ENCODE data around the gene TRIL.

The TRIL gene

DNA sequence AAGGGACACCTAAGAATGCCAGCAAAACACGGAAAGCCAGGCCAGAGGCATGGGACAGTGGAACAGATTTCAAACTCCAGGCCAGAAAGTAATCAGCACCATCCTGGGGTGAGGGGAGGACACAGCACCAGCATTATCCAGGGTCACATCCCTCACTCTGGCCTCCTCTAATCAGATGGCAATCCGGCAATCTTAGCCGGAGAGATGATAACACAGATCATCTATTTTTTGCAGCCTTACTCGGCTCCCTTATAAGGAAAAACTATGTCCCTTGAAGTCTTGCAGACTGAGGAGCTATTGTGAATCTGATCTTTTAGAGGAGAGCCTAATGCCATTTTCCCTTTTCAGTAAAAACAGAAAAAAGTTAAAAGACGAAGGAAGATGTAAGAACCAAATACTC, 16.5 kb downstream of the TRIL start:
- in situ Hi-C loops (cut with HindIII; ENCODE audit: low sequenced_read_pairs), result no loop called here

DNA sequence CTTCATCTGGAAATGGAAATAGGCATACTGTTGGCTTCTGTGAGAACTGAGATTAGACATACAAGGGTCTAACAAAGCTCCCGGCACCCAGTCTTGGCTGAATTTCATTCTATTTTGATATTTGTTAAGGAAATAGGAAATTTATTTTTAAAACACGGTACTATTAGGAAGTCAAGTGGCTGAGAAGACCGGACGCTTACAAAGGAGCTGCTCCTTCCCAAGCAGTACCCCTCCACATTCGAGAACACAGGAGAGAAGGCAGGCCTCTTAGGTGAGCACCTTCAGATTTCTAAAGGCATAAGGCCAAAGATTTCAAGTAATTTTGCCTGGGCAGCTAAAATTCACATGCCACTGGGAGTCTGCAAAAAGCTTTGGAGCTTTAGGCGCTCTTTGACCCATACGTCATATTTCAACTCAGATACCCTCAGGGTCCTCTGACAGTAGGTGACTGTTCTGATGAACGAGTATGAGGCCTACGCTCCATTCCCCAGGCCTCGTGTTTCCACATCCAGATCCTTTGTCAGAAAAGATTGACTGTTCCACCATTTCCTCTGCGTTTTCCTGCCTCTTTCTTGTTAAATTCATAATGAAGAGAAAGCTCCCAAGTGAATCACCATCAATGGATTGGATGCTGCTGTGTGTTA, 17.3 kb downstream of the TRIL start:
- in situ Hi-C loops (cut with HindIII; ENCODE audit: low sequenced_read_pairs), result no loop called here

DNA sequence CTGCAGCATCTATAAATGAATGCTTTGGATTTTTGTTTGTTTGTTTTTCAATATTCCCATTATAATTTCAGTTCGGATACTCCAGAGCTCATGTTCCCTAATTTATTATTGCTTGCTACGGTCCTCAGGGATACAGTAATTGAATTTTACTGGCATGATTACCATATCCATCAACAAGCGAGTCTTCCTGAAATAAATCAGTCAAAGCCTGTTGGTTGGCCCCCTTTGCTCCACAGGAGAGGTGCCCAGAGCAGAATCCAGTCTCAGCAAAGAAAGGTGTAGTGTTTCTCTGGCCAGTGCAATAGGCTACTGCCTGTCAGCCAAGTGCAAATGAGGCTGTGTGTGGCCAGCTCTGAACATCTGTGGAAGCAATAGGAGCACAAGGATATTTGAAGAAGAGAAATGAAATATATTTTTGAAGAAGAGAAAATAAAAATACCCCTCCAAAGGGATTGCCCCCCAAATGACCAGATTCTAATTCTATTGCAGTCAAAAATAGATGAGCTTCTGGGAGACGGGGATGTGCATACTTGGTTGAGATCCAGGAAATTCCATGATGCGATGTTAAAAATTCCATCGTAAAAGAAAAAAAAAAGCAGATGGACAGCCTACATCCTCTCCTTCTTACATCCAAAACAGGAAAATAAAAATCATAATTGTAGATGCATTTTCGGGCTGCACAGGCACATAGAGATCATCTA, 18.1 kb downstream of the TRIL start:
- in situ Hi-C loops (cut with HindIII; ENCODE audit: low sequenced_read_pairs), result no loop called here

DNA sequence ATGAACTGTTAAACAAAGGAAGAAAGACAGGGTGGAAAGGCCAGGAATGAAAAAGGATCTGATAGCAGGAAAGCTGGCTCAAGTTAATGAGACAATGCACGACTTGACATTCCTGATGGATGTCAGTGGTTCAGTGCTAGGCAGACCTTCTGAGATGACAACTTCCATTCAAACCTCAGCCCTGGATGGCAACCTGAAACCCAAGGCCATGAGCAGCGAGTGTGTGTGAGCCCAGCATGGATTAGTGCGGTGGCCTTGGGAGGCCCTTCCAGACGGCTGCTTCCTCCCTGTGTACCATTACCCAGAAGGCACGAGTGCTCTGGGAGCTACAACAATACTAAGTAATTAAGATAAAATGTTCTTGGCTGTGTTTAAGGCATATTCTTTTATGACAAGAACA, 18.8 kb downstream of the TRIL start:
- in situ Hi-C loops (cut with HindIII; ENCODE audit: low sequenced_read_pairs), result no loop called here

DNA sequence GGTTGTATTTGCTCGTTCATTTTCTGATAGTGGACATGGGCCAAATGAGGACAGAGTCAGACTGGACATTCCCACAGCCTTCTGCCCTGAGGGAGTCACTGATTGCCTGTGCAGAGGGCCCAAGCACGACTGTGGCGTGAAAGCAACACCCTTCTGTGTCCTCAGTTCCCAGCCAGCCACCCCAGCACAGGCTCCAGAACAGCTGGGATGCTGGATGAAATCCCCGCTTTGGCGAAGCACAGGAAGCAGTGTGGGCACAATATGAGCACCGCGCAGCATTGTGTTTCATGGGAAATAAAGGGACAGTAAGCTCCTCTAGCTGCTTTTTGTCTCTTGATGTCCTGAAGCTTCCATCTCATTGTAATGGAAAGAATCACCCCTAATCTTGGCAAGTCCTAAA, 20.5 kb downstream of the TRIL start:
- in situ Hi-C loops (cut with HindIII; ENCODE audit: low sequenced_read_pairs), result no loop called here

DNA sequence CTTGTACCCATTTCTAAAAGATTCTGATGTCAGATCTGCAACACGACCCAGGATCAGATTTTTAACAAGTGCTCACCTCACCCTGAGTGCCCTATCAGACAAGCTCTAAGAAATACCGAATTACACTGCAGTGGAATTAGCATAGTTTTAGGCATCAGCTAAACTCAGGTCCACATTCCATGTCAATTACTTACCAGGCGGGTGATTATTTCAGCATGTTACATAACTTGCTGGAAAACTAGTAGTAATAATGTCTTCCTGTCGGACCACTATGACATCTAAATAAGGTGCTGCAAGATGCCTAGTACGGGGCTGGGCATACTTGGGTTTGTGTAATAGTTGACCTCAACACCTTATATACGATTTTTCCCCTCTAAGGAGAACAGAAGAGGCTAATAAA, 21.0 kb downstream of the TRIL start:
- in situ Hi-C loops (cut with HindIII; ENCODE audit: low sequenced_read_pairs), result no loop called here

DNA sequence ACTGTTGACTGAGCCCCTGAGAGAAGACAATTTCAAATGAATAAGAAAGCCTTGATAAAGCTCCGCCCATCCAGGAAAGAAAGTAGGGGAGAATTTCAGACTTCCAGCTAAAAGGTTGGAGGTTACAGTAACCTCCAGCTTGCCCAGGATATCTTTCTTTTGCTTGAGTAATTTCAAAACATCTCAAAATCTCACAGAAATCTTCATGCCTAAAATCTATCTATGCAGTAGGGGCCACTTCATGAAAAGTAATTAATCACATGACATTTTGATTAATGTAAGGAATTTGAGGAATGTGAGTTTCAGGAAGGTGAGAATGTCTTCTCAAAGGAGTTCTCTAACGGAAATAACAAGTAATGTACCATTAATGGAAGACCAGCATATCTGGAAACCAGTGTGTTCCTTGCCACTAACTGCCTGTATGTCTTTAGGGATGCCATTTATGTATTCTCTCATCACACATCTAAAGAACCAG, 24.2 kb downstream of the TRIL start:
- in situ Hi-C loops (cut with HindIII; ENCODE audit: low sequenced_read_pairs), result no loop called here

DNA sequence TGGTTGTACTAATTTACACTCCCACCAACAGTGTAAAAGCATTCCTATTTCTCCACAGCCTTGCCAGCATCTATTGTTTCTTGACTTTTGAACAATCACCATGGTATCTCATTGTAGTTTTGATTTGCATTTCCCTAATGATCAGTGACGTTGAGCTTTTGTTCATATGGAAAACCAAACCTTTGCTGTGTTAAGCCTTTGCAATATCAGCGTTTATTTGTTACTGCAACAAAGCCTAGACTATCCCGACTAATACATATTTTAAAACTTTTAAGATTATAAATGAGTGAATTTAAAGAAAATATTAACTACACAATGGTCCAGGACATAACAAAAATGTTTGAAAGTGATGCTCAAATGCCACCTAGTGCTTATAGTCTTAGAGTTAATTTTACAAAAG, 26.6 kb downstream of the TRIL start:
- in situ Hi-C loops (cut with HindIII; ENCODE audit: low sequenced_read_pairs), result no loop called here

DNA sequence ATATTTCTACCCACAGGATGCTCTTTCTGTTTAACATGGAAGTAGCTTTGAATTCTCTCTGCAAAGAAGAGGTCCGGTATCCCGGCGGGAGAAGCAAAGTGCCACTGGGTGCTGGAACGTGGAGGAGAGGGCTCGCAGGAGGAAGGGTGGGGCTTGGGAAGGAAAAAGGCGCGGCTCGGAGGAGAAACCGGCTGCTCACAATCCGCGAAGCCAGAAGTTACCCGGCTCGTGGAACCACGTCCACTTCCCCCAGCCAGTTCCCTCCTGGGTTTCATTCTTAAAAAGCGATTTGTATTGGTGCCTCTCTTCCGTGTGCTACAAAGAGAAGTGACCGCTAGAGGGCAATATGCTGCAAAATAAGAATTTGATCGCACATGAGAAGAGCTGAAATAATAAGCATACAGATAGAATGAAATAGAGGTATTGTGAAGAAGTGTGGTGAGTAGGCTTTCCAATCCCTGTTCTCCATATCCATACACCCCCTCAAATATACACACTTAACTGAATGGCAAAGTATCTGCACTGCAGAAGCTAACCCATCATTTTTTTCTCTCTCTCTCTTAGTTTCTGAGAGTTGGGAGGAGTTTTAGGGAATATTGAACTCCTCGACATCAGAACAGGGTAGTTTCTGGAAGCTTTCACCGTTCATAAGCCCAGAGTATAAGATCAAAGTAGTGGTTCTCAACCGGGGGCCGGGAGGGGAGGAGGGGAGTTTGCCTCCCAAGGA, 31.1 kb downstream of the TRIL start:
- in situ Hi-C loops (cut with HindIII; ENCODE audit: low sequenced_read_pairs), result no loop called here

DNA sequence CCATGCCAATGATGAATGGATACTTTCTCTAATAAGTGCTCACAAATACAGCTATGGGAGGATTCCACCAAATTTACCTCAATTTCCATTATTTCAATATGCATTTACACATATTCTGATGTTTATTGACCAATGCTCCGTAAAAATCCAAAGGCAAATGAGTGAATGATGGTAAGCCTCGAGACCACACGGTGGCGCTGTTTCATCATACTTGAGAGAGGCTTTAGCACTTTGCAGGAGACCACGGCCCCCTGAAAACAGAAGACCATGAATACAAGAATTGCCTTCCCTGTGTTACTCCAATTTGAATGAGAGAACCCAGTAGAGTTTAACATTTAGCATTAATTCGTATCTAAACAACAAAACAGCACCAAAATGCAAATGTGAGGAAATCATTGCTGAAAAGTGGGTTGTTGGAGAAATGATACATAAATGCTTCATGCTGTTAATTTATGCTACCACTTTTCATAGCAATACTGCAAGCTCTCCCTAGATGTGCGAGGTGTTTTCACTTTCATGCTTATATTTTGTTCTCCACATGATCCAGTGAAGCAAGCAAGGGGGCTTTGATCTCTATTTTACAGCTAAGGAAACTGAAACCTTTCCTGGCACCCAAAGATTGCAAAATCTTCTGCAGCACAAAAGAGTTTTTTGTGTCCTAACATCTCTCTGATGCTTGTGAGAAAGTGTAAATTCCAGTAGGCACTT, 35.4 kb downstream of the TRIL start:
- in situ Hi-C loops (cut with HindIII; ENCODE audit: low sequenced_read_pairs), result loop anchor here (5.0 kb wide), 1 partner anchor 490 kb away; no protein-coding TSS in a partner anchor

DNA sequence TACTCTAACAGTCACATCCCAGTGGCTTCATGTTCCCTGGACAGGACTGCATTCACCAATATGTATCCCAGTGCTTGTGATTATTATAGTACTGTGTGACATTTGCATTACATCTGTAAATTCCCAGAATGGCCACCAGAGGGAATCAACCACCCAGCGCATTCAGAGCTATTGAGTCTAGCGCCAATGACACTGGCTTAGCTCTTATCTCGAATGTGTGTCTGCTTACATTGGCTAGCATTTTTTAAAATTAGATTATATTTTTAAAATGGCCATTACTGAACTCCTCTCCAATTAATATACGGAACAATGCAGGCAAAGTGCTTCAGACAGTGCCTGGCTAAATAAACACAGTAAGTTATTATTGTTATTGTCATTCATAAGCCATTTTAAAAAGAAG, 36.3 kb downstream of the TRIL start:
- in situ Hi-C loops (cut with HindIII; ENCODE audit: low sequenced_read_pairs), result loop anchor here (5.0 kb wide), 1 partner anchor 490 kb away; no protein-coding TSS in a partner anchor

DNA sequence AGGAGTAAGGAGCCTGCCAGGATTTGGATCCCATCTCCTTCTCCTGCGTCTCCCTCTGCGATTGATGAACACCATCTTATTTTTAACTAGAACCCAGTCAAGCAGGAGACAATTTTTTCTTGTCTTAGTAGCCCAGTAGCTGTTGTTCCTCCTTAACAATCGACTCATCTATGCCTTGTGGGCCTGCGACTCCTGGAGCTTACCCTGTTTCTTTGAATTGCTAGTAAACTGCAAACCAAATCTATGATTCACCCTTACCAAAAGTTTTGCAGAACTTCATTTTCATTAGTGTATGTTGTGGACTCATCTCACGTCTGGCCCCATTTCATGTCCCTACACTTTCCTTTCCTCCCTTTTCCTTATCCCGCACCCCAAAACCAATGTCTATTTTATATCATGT, 37.7 kb downstream of the TRIL start:
- in situ Hi-C loops (cut with HindIII; ENCODE audit: low sequenced_read_pairs), result loop anchor here (5.0 kb wide), 1 partner anchor 492 kb away; no protein-coding TSS in a partner anchor

DNA sequence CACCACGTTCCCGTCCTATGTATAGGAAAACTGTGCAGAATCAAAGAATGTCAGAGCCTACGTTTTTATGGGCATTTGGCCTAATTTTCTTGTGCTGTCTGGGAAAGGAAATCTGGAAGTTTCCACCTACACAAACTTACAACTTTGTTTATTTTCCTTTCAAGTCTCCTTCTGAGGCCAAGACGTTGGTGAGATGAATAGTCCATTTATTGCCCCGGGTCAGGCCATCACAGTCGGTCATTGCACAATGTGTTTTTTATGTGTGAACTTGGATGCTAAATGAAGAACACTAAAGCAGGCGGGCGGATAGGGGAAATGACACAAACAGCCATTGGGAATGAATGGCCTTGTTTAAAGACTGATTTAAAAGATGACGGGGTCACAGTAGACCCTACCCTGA, 38.6 kb downstream of the TRIL start:
- in situ Hi-C loops (cut with HindIII; ENCODE audit: low sequenced_read_pairs), result no loop called here

DNA sequence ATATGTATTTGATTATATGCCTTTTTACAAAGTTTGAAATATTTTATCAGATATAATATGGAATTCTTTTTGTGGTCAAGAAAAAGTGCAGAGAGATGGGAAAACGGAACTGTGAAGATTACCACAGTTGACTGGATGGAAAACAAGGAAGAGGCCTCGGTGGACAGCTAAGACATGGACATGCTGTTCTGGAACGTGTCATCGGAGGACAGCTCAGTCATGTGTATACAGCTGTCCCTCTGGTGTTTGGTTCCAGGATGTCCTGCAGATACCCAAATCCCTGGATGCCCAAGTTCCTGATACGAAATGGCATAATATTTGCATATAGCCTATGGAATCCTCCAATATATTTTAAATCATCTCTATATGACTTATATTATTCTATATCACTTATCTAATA, 49.4 kb downstream of the TRIL start:
- in situ Hi-C loops (cut with HindIII; ENCODE audit: low sequenced_read_pairs), result no loop called here

DNA sequence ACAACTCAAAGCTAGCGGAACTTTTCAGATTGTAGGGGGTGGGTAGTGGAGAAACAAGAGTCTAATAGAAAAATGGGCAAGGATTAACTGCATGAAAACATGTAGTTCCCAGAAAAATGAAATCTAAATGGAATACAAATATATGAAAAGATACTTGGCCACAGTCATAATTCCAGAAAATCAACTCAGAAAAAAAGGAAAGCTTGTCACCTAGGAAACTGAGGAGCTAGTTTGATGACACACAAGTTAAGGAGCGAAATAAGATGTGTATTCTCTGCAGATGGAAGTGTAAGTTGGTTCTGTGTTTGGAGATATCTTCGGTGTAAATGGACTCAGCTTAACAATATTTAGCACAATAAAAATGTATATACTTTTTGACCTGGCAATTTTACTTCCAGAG, 52.7 kb downstream of the TRIL start:
- in situ Hi-C loops (cut with HindIII; ENCODE audit: low sequenced_read_pairs), result no loop called here

DNA sequence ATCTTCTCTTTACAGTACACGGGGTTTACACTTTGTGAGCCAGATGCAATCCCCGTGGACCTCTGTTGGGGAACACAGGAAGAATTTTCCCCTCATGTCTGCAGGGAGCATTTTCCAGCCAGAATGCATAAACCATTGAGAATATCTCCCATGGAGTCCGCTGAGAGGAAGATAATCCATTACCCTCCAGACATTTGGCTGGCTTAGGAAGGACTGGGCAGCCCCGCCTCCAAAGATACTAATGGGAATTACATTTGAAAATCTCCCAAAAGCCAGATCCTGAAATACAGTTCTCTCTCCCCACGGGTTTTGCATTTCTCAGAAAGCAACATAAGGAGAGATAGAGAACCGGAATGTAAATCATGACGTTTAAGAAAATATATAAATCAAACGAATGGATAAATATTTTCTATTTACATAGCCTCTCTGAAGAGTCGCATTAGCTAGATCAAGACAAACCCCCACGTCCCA, 53.5 kb downstream of the TRIL start:
- in situ Hi-C loops (cut with HindIII; ENCODE audit: low sequenced_read_pairs), result no loop called here

DNA sequence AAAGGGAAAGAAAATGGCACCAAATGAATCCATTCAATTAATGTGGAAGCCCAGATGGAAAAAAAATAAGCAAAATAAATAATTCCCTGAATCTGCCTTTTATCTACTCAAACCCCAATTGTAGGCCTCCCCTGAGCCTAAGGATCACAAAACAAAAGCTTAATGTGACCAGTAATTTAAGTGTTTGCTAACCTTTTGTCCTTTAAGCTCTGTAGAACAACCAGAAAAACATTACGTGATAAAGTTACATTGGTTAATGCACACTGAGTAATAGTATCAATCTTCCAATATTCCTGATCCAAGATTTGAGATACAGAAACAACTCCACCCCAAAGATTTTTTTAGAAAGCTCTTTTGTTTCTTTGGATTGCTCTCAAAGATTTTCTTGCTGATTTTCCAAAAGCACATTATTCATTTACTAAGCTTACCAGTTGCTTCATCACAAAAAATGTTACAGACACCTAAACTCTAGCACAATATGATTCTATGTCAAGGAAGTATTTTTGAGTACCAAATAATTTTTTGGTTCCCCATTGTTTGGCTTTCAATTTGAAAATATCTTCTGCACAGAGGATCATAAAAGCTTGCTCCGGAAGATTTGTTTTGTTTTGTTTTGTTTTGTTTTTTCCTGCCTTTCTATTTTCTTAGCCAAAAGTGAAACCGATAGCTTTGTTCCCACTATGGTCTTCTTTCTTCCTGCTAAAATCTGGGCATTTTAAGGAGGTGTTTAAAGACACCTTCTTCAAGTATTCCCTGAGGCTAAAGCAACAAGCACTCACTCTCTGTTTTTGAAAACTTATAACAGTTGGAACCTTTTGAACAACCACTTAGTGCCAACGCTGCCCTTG, 54.2 kb downstream of the TRIL start:
- in situ Hi-C loops (cut with HindIII; ENCODE audit: low sequenced_read_pairs), result no loop called here

Data from DLD1 (cell line).